Pancreas (tissue), 10 donors: ENCODE data around the gene DNAH17. TPM values are rescaled to one million over a fixed set of nuclear protein-coding genes. Genes with fewer than 3 reads are reported as not detected.

Experiments
- ATAC-seq, 4 donors: fragments of 200-7000 bp; cut with Tn5 transposase; one replicate each; pipeline versions ENCODE4 v1.8.0 to v1.9.1; 2020; ENCODE audit warnings: mild to moderate bottlenecking in 4 of 4, moderate library complexity in 4 of 4
- DNase-seq, 6 donors: peaks; one replicate each; pipeline ENCODE4 v3.0.0-alpha.2; 2020
- FAIRE-seq: peaks from 2 replicates; lab custom pipeline; 2012; peaks lifted over from hg19 to GRCh38; lab: Jason Lieb, UNC
- H3K27ac ChIP-seq, 4 donors: fragments of 200-600 bp; sonication (generic); 1 replicate in 3 of 4; 2 replicates in 1 of 4; pipeline versions ENCODE4 v1.5.0 to v1.8.0; 2020
- H3K27me3 ChIP-seq, 4 donors: fragments of 200-600 bp; one replicate each; pipeline ENCODE4 v1.8.0; 2021
- H3K36me3 ChIP-seq, 3 donors: fragments of 200-600 bp; sonication (generic) in 1 of 3; one replicate each; pipeline versions ENCODE4 v1.5.0 to v1.8.0; 2020 to 2021
- H3K4me1 ChIP-seq, 3 donors: fragments of 200-600 bp; one replicate each; pipeline ENCODE4 v1.8.0; 2021
- H3K4me3 ChIP-seq, 4 donors: fragments of 200-600 bp; sonication (generic) in 2 of 4; one replicate each; pipeline versions ENCODE4 v1.5.0 to v1.8.0; 2020 to 2021
- H3K9me3 ChIP-seq, 4 donors: fragments of 200-600 bp; one replicate each; pipeline ENCODE4 v1.8.0; 2021
- CTCF ChIP-seq, 4 donors: fragments of 200-600 bp; sonication (generic) in 3 of 4; IDR thresholded peaks; one replicate each; pipeline versions ENCODE4 v1.5.0 to v1.8.0; 2021; ENCODE audit warnings: antibody characterized with exemption in 4 of 4
- WGBS, 2 donors: extraction: QIAGEN DNeasy Blood & Tissue Kit; methylation state at CpG; one replicate each; pipeline ENCODE4 v1.1.7; 2013; 5-methylcytosine and 5-hydroxymethylcytosine counted together
- intact Hi-C, 3 donors: fragments of 100-400 bp; cut with DNase I; formaldehyde crosslinking; loops; one replicate each; pipeline versions ENCODE4 v1.11.1 to v1.14.2; 2022
- polyA plus RNA-seq, 2 donors: library from polyadenylated mRNA; stranded (reverse); fragments of 200-250 nt; gene quantifications; one replicate each; pipeline ENCODE4 v1.2.3, GENCODE V29; 2013
- total RNA-seq, 6 donors: library from RNA; stranded (reverse); fragmentation: NEBNext Ultra II Directional in 4 of 6; extraction: Animal tissue kit (Norgen Biotek cat#: 25700) in 4 of 6; gene quantifications; one replicate each; pipeline versions ENCODE4 v1.2.1 to v1.2.4, GENCODE V29; 2021 to 2023
- donor health status: healthy with polysubstance abuse.
- donor health status: DM: no; HTN: no; CAD: no; lungs with moderate emphysema.
- donor health status: DM: no; HTN: no; CAD: no.
- donor health status: control.
- donor health status: control.
- donor health status: Bipolar disorder and iron deficiency.
- donor health status: DM: yes; HTN: yes; CAD: no.
- donor health status: DM: no; HTN: no; CAD: no.
- donor health status: DM: no; HTN: no; CAD: no.
- donor health status: DM: yes; HTN: yes; CAD: no.

DNAH17 gene
- total and polyA plus RNA-seq, 8 donors, result 0.02 to 0.08 (median 0.03) TPM; not detected in 5

GRCh38 chr17:78378225-78379130 is 198.7 kb downstream of the DNAH17 start, which contains the start of gene PGS1:
Gene PGS1 (plus strand): TSS chr17:78378649. CDS start chr17:78378666, 17 bp downstream.
- H3K9me3 ChIP-seq, result no peaks in the 10 kb centered on the region
- peak within 1 kb of the TSS; percentile 54 to 81 (median 75) for H3K27ac ChIP-seq
- peaks cover 6 to 26% (median 16%) of the 10 kb centered on the region in 3 donors for H3K4me1 ChIP-seq
- ATAC-seq, result peak; percentile 87 to 97 (median 92)
- 1 to 2% methylated on average over 76 to 89 of the region's 89 CpGs for WGBS, 2 donors
- no peak for FAIRE-seq
- no peaks in the 10 kb centered on the region for H3K27me3 ChIP-seq
- H3K4me3 ChIP-seq, result peak within 1 kb of the TSS; percentile 79 to 100 (median 85)
- TF ChIP-seq CTCF (IDR thresholded peaks at IDR 0.05), result no peak
- H3K36me3 ChIP-seq, result no peaks in the 10 kb centered on the region
- intact Hi-C loops, result no loop called here
- peak; percentile 68 to 92 (median 76) for DNase-seq

- Histone ChIP-seq H3K9me3 (no peaks in the 10 kb centered on the region), H3K4me3 (peak overlapping the region; percentile 79 to 100 (median 85)), H3K36me3 (no peaks in the 10 kb centered on the region), H3K27ac (peak overlapping the region; percentile 54 to 81 (median 75)), H3K4me1 (peaks cover 6 to 26% (median 16%) of the 10 kb centered on the region in 3 donors), H3K27me3 (no peaks in the 10 kb centered on the region)
- intact Hi-C loops, result no loop called here
- WGBS, 2 donors, result 34 to 38% methylated on average over 14 of the region's 14 CpGs
- ATAC-seq (peak in 3 of 4 donors; percentile 3 to 9 (median 3)), DNase-seq (no peak), FAIRE-seq (no peak)
- TF ChIP-seq CTCF (IDR thresholded peaks at IDR 0.05), result no peak
These were observed 199.4 kb downstream of the DNAH17 start for GRCh38 chr17:78377858-78378224.

- no peaks in the 10 kb centered on the region for H3K36me3 ChIP-seq
- WGBS, 2 donors, result 76 to 85% methylated on average over 5 of the region's 5 CpGs
- H3K9me3 ChIP-seq, result no peaks in the 10 kb centered on the region
- intact Hi-C loops, result no loop called here
- DNase-seq (no peak), FAIRE-seq (no peak), ATAC-seq (no peak)
- H3K4me3 ChIP-seq, result no peak overlapping the region
- H3K4me1 ChIP-seq, result peaks cover 6 to 24% (median 9%) of the 10 kb centered on the region in 3 donors
- peak overlapping the region in 2 of 4 donors; percentile 11 to 67 for H3K27ac ChIP-seq
- no peaks in the 10 kb centered on the region for H3K27me3 ChIP-seq
- no peak for TF ChIP-seq CTCF (IDR thresholded peaks at IDR 0.05)
These were observed 201.0 kb downstream of the DNAH17 start for GRCh38 chr17:78376161-78376560.

- FAIRE-seq, result no peak
These were observed 201.6 kb downstream of the DNAH17 start for GRCh38 chr17:78375401-78376151.

More at GRCh38 chr17:78375401-78376151, 201.6 kb downstream of the DNAH17 start:
- no peaks in the 10 kb centered on the region for H3K36me3 ChIP-seq
- TF ChIP-seq CTCF (IDR thresholded peaks at IDR 0.05), result no peak
- 44 to 49% methylated on average over 9 of the region's 9 CpGs for WGBS, 2 donors
- ATAC-seq (peak in 2 of 4 donors; percentile 56 to 71), DNase-seq (peak in 1 of 6 donors; percentile 37)
- peak overlapping the region in 2 of 4 donors; percentile 55 to 67 for H3K27ac ChIP-seq
- H3K4me1 ChIP-seq, result peaks cover 6 to 19% (median 6%) of the 10 kb centered on the region in 3 donors
- intact Hi-C loops, result no loop called here
- H3K4me3 ChIP-seq, result no peak overlapping the region
- H3K27me3 ChIP-seq, result no peaks in the 10 kb centered on the region
- H3K9me3 ChIP-seq, result no peaks in the 10 kb centered on the region
